Liver (tissue), 3 donors: ENCODE measurements around the gene MED15.

Source experiments
- EGR1 ChIP-seq, 2 donors: IDR thresholded peaks; 2 replicates each; pipeline ENCODE4 v1.6.1; 2016 to 2018; ENCODE audit warnings: antibody characterized with exemption in 2 of 2, low read depth in 2 of 2
- FOXA2 ChIP-seq: IDR thresholded peaks from 2 replicates; pipeline ENCODE4 v1.6.1; 2016; ENCODE audit warnings: antibody characterized with exemption
- HNF4G ChIP-seq: IDR thresholded peaks from 2 replicates; pipeline ENCODE4 v1.6.1; 2016; ENCODE audit warnings: antibody characterized with exemption
- JUND ChIP-seq, 2 donors: IDR thresholded peaks; 2 replicates each; pipeline ENCODE4 v1.6.1; 2016; ENCODE audit warnings: antibody characterized with exemption in 2 of 2
- NR2F2 ChIP-seq: IDR thresholded peaks from 2 replicates; pipeline ENCODE4 v1.6.1; 2016; ENCODE audit warnings: antibody characterized with exemption
- RAD21 ChIP-seq, 2 donors: IDR thresholded peaks; 2 replicates each; pipeline ENCODE4 v1.6.1; 2016; ENCODE audit warnings: antibody characterized with exemption in 2 of 2, mild to moderate bottlenecking in 2 of 2
- TAF1 ChIP-seq: conservative IDR thresholded peaks from 2 replicates; pipeline ENCODE4 v1.6.1; 2016; ENCODE audit warnings: antibody characterized with exemption, mild to moderate bottlenecking
- YY1 ChIP-seq: IDR thresholded peaks from 2 replicates; pipeline ENCODE4 v1.6.1; 2016; ENCODE audit warnings: antibody characterized with exemption, mild to moderate bottlenecking
- TF ChIP-seq, protein P1 (sequence below): IDR thresholded peaks from 2 replicates; pipeline ENCODE4 v1.6.1; 2016; ENCODE audit warnings: antibody characterized with exemption
- TF ChIP-seq, protein P2 (sequence below): fragments of 150-350 bp; IDR thresholded peaks from 2 replicates; pipeline ENCODE4 v1.5.1; 2017; ENCODE audit warnings: improper control_type of control experiment, low read depth, low read length; ENCODE audit not compliant: missing input control
- TF ChIP-seq, protein P3 (sequence below): IDR thresholded peaks from 2 replicates; pipeline ENCODE4 v1.6.1; 2016; ENCODE audit warnings: antibody characterized with exemption, mild to moderate bottlenecking
- TF ChIP-seq, protein P4 (sequence below): IDR thresholded peaks from 2 replicates; pipeline ENCODE4 v1.6.1; 2016; ENCODE audit warnings: antibody characterized with exemption
- donor health status: healthy.
- donor health status: healthy.

DNA sequence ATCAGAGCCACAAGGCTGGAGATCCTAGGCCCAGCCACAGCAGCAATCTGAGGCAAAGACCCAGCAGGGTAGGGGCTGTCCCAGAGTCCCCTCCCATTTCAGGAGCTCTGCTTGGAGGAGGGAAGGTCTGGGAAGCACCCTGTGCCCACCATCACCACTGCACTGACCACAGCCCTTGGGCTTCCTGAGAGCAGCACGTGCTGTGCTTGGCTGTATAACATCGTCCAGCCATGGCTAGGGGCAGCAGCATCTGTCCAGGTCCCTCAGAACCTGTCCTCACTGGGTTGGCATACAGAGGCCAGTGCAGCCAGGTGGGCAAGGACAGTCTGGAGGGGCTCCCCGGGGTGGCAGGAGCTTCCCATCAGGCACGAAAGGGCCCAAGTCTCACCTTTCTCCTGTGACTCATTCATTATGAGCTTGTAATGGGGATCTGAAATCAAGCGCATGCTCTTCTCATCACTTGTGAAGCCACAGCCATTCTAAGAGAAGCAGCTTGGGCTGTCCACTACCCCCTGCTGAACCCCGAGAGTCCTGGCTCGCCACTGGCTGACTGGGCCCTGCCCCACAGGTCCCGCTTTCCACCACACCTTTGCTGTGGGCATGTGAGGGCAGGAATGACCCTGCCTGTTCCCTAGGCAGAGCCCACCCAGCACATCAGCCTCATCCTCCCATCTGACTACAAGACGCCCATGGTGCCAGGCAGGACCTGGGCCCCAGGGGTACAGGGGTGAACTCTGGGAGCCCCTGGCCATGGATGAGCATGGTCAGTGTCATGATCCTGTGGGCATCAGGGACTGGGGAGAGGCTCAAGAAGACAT lies 83.3 kb downstream of the MED15 start:
- TF ChIP-seq, protein P1, sequence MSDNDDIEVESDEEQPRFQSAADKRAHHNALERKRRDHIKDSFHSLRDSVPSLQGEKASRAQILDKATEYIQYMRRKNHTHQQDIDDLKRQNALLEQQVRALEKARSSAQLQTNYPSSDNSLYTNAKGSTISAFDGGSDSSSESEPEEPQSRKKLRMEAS: no peak
- TF ChIP-seq, protein P2, sequence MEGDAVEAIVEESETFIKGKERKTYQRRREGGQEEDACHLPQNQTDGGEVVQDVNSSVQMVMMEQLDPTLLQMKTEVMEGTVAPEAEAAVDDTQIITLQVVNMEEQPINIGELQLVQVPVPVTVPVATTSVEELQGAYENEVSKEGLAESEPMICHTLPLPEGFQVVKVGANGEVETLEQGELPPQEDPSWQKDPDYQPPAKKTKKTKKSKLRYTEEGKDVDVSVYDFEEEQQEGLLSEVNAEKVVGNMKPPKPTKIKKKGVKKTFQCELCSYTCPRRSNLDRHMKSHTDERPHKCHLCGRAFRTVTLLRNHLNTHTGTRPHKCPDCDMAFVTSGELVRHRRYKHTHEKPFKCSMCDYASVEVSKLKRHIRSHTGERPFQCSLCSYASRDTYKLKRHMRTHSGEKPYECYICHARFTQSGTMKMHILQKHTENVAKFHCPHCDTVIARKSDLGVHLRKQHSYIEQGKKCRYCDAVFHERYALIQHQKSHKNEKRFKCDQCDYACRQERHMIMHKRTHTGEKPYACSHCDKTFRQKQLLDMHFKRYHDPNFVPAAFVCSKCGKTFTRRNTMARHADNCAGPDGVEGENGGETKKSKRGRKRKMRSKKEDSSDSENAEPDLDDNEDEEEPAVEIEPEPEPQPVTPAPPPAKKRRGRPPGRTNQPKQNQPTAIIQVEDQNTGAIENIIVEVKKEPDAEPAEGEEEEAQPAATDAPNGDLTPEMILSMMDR: no peak
- TF ChIP-seq, protein P3, sequence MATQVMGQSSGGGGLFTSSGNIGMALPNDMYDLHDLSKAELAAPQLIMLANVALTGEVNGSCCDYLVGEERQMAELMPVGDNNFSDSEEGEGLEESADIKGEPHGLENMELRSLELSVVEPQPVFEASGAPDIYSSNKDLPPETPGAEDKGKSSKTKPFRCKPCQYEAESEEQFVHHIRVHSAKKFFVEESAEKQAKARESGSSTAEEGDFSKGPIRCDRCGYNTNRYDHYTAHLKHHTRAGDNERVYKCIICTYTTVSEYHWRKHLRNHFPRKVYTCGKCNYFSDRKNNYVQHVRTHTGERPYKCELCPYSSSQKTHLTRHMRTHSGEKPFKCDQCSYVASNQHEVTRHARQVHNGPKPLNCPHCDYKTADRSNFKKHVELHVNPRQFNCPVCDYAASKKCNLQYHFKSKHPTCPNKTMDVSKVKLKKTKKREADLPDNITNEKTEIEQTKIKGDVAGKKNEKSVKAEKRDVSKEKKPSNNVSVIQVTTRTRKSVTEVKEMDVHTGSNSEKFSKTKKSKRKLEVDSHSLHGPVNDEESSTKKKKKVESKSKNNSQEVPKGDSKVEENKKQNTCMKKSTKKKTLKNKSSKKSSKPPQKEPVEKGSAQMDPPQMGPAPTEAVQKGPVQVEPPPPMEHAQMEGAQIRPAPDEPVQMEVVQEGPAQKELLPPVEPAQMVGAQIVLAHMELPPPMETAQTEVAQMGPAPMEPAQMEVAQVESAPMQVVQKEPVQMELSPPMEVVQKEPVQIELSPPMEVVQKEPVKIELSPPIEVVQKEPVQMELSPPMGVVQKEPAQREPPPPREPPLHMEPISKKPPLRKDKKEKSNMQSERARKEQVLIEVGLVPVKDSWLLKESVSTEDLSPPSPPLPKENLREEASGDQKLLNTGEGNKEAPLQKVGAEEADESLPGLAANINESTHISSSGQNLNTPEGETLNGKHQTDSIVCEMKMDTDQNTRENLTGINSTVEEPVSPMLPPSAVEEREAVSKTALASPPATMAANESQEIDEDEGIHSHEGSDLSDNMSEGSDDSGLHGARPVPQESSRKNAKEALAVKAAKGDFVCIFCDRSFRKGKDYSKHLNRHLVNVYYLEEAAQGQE: no peak
- no peak for TF ChIP-seq NR2F2
- no peak for TF ChIP-seq EGR1 (IDR thresholded peaks at IDR 0.05; ENCODE audit: low read depth in 2 of 2)
- no peak for TF ChIP-seq HNF4G
- no peak for TF ChIP-seq TAF1
- TF ChIP-seq RAD21 (IDR thresholded peaks at IDR 0.05): no peak
- no peak for TF ChIP-seq YY1
- TF ChIP-seq FOXA2: no peak
- TF ChIP-seq, protein P4, sequence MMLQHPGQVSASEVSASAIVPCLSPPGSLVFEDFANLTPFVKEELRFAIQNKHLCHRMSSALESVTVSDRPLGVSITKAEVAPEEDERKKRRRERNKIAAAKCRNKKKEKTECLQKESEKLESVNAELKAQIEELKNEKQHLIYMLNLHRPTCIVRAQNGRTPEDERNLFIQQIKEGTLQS: no peak
- TF ChIP-seq JUND (IDR thresholded peaks at IDR 0.05): no peak
